HepG2 (cell line): ENCODE measurements around the gene HPS3. TPM values are rescaled to one million over a fixed set of nuclear protein-coding genes. Genes with fewer than 3 reads are reported as not detected.

Source experiments
- ATAC-seq: fragments of 200-7000 bp; cut with Tn5 transposase; 3 replicates; pipeline ENCODE4 v1.9.1; 2020; ENCODE audit warnings: mild to moderate bottlenecking, moderate library complexity
- BruUV-seq: library from RNA; stranded (reverse); fragments of 400-500 nt; replicated peaks from 2 replicates; lab custom pipeline; 2021; lab: Mats Ljungman, UMichigan
- CTCF ChIA-PET: fragments of 300-600 bp; formaldehyde crosslinking; extraction: SDS; loops from one replicate; lab custom pipeline; 2021; ENCODE audit warnings: low total read pairs, inconsistent platforms, low intra/inter-chr PET ratio; lab: Yijun Ruan, JAX
- POLR2A ChIA-PET: fragments of 350-600 bp; sonication (Branson Sonifier 250); formaldehyde crosslinking; loops from one replicate; lab custom pipeline; 2020; ENCODE audit warnings: antibody characterized with exemption, inconsistent platforms; lab: Yijun Ruan, JAX
- DNase-seq: peaks from one replicate; pipeline ENCODE4 v3.0.0-alpha.2; 2015; ENCODE audit warnings: low spot score
- FAIRE-seq: peaks from 3 replicates; lab custom pipeline; 2011; peaks lifted over from hg19 to GRCh38; lab: Jason Lieb, UNC
- H2AFZ ChIP-seq: one replicate; pipeline ENCODE4 v1.6.1; 2011; ENCODE audit warnings: low read length, inconsistent platforms
- H3K27ac ChIP-seq: fragments of 300-600 bp; 3 replicates; pipeline ENCODE4 v1.8.0; 2011; ENCODE audit warnings: mixed run types, mild to moderate bottlenecking, mixed read lengths, low read length, inconsistent platforms; ENCODE audit not compliant: insufficient read depth; ENCODE audit errors: extremely low read length
- H3K27me3 ChIP-seq, 2 experiments: fragments of 200-600 bp in 1 of 2; 2 replicates in 1 of 2; 3 replicates in 1 of 2; pipeline versions ENCODE4 v1.6.0 to v1.8.0; 2011; ENCODE audit warnings: low read length in 2 of 2, mild to moderate bottlenecking in 2 of 2, moderate library complexity in 2 of 2, inconsistent platforms in 1 of 2; ENCODE audit not compliant: insufficient read depth in 2 of 2, control insufficient read depth in 1 of 2
- H3K36me3 ChIP-seq, 2 experiments: fragments of 200-600 bp in 1 of 2; replicated peaks in 1 of 2; 2 replicates in 1 of 2; 3 replicates in 1 of 2; pipeline versions ENCODE4 v1.5.1 to v1.8.0; 2011; ENCODE audit warnings: low read length in 2 of 2, inconsistent platforms in 1 of 2; ENCODE audit not compliant: insufficient read depth in 2 of 2, control insufficient read depth in 1 of 2
- H3K4me1 ChIP-seq: 2 replicates; pipeline ENCODE4 v1.5.1; 2012; ENCODE audit warnings: low read length, inconsistent platforms; ENCODE audit not compliant: insufficient read depth
- H3K4me2 ChIP-seq: 2 replicates; pipeline ENCODE4 v1.6.0; 2011; ENCODE audit warnings: low read depth, low read length, inconsistent platforms
- H3K4me3 ChIP-seq, 3 experiments: fragments of 200-600 bp in 1 of 3; sonication (generic), shearing (Covaris generic) in 1 of 3; replicated peaks in 1 of 3; 2 replicates each; pipeline ENCODE4 v1.5.1; 2011 to 2016; ENCODE audit warnings: low read length in 3 of 3, inconsistent platforms in 2 of 3, low read depth in 2 of 3, mild to moderate bottlenecking in 2 of 3, control low read depth in 1 of 3, mixed read lengths in 1 of 3; ENCODE audit not compliant: insufficient read depth in 1 of 3
- H3K79me2 ChIP-seq: one replicate; pipeline ENCODE4 v1.6.1; 2011; ENCODE audit warnings: low read length, inconsistent platforms; ENCODE audit not compliant: insufficient read depth
- H3K9ac ChIP-seq: 2 replicates; pipeline ENCODE4 v1.6.0; 2011; ENCODE audit warnings: mild to moderate bottlenecking, low read depth, low read length, inconsistent platforms; ENCODE audit not compliant: insufficient read depth
- H3K9me3 ChIP-seq: 2 replicates; pipeline ENCODE4 v1.5.1; 2012; ENCODE audit warnings: mild to moderate bottlenecking, low read length
- H4K20me1 ChIP-seq: 2 replicates; pipeline ENCODE4 v1.6.0; 2011; ENCODE audit warnings: inconsistent platforms, mild to moderate bottlenecking, low read length, moderate library complexity; ENCODE audit not compliant: insufficient read depth
- CENPT ChIP-seq: sonication (generic); formaldehyde crosslinking; IDR thresholded peaks from 2 replicates; pipeline ENCODE4 v1.8.0; 2022; ENCODE audit warnings: low read depth, mild to moderate bottlenecking, moderate library complexity, missing genetic modification reagents
- CTCF ChIP-seq: sonication (generic); formaldehyde crosslinking; IDR thresholded peaks from 2 replicates; pipeline ENCODE4 v1.5.0; 2020; ENCODE audit warnings: mild to moderate bottlenecking, missing genetic modification reagents, moderate library complexity
- ELF3 ChIP-seq: IDR thresholded peaks from 2 replicates; pipeline ENCODE4 v1.6.1; 2016; ENCODE audit warnings: missing genetic modification reagents, missing compliant biosample characterization
- KLF6 ChIP-seq: IDR thresholded peaks from 2 replicates; pipeline ENCODE4 v1.8.0; 2016; ENCODE audit warnings: missing biosample characterization, missing genetic modification reagents
- KMT2A ChIP-seq: sonication (generic); formaldehyde crosslinking; IDR thresholded peaks from 2 replicates; pipeline ENCODE4 v1.4.0; 2020; ENCODE audit warnings: missing genetic modification reagents
- LRRFIP1 ChIP-seq: sonication (generic); formaldehyde crosslinking; conservative IDR thresholded peaks from 2 replicates; pipeline ENCODE4 v1.4.0; 2020; ENCODE audit warnings: missing genetic modification reagents
- MIER2 ChIP-seq: IDR thresholded peaks from 2 replicates; pipeline ENCODE4 v1.6.1; 2016; ENCODE audit warnings: missing biosample characterization, missing genetic modification reagents
- RFX5 ChIP-seq: IDR thresholded peaks from 2 replicates; pipeline ENCODE4 v1.6.1; 2011; ENCODE audit warnings: low read depth, low read length, improper control_type of control experiment
- SKIL ChIP-seq: sonication (generic); formaldehyde crosslinking; IDR thresholded peaks from 2 replicates; pipeline ENCODE4 v1.8.0; 2022; ENCODE audit warnings: missing genetic modification reagents, mild to moderate bottlenecking, moderate library complexity, borderline replicate concordance
- TBX3 ChIP-seq: fragments of 450-650 bp; IDR thresholded peaks from 2 replicates; pipeline ENCODE4 v1.6.1; 2017; ENCODE audit warnings: antibody characterized with exemption, mild to moderate bottlenecking, inconsistent platforms, borderline replicate concordance
- TGIF2 ChIP-seq: IDR thresholded peaks from 2 replicates; pipeline ENCODE4 v1.6.1; 2016; ENCODE audit warnings: control low read depth, missing compliant biosample characterization
- ZIK1 ChIP-seq: sonication (generic); formaldehyde crosslinking; IDR thresholded peaks from 2 replicates; pipeline ENCODE4 v1.5.0; 2020; ENCODE audit warnings: mild to moderate bottlenecking, low read depth, missing genetic modification reagents, borderline replicate concordance
- ZNF777 ChIP-seq: sonication (generic); formaldehyde crosslinking; IDR thresholded peaks from 2 replicates; pipeline ENCODE4 v1.4.0; 2020; ENCODE audit warnings: missing genetic modification reagents
- WGBS: methylation state at CpG from one replicate; pipeline ENCODE4 v1.1.6; 2017; ENCODE audit warnings: low lambda C conversion rate; 5-methylcytosine and 5-hydroxymethylcytosine counted together
- in situ Hi-C: cut with HindIII; loops from 2 replicates; pipeline ENCODE4 v1.10.0; 2017; ENCODE audit warnings: low pct_unique_long_range_greater_than_20kb; ENCODE audit not compliant: extremely low pct_ligation_motif_present
- intact Hi-C: fragments of 100-400 bp; cut with micrococcal nuclease; formaldehyde crosslinking; loops from one replicate; pipeline ENCODE4 v1.10.0; 2022; ENCODE audit not compliant: unreplicated experiment
- polyA plus RNA-seq, 8 experiments: library from polyadenylated mRNA; depleted of rRNA in 3 of 8; stranded (reverse) in 7 of 8; unstranded in 1 of 8; fragments of >200 nt; fragmentation: Illumina TruSeq in 4 of 8; extraction: Trizol in 4 of 8; gene quantifications; 2 replicates each; pipeline versions ENCODE4 v1.2.1 to v1.2.3, GENCODE V29; 2011 to 2016; ENCODE audit warnings: low read depth in 4 of 8, missing spikeins in 1 of 8, mixed read lengths in 1 of 8; ENCODE audit not compliant: insufficient read depth in 1 of 8
- total RNA-seq, 5 experiments: library from RNA; depleted of rRNA; stranded (reverse); fragments of >200 nt; fragmentation: Illumina TruSeq; extraction: Trizol; gene quantifications; 2 replicates each; pipeline ENCODE4 v1.2.3, GENCODE V29; 2016; ENCODE audit warnings: low read depth in 1 of 5
- TF ChIP-seq, protein P1 (sequence below), 2 experiments: fragments of 450-650 bp in 1 of 2; sonication (generic) in 1 of 2; formaldehyde crosslinking; IDR thresholded peaks; 2 replicates each; pipeline versions ENCODE4 v1.5.0 to v1.8.0; 2020 to 2022; ENCODE audit warnings: mild to moderate bottlenecking in 1 of 2, missing genetic modification reagents in 1 of 2
- TF ChIP-seq, protein P2 (sequence below): sonication (generic); formaldehyde crosslinking; conservative IDR thresholded peaks from 2 replicates; pipeline ENCODE4 v1.4.0; 2020; ENCODE audit warnings: missing genetic modification reagents

HPS3 gene
- total and polyA plus RNA-seq, 2 of the 13 experiments (the other 11 are each of a cell fraction or from before 2014, with no cell fraction given): 9.5 to 18.9 TPM

GRCh38 chr3:149086232-149086988 lies 43.0 kb upstream of the HPS3 start, which contains the start of gene HLTF:
TSS of gene HLTF (minus strand) at chr3:149086533. CDS start at chr3:149086336, 197 bp downstream.
- BruUV-seq: no TSS peak
- ChIA-PET POLR2A (interaction anchor here (0.9 kb wide), 1 partner anchor 44 kb away, joined by 3 read pairs; no protein-coding TSS in a partner anchor), CTCF (no interaction called here)
- Histone ChIP-seq H3K4me2 (peak within 1 kb of the TSS; percentile 93), H3K9ac (peak within 1 kb of the TSS; percentile 62), H3K4me3 (peak within 1 kb of the TSS; percentile 71 to 81 (median 81)), H3K9me3 (no peaks in the 10 kb centered on the region), H3K27me3 (no peaks in the 10 kb centered on the region; a peak in 2 of 5 replicates), H3K27ac (peak within 1 kb of the TSS; percentile 49), H4K20me1 (no peaks in the 10 kb centered on the region), H3K4me1 (peaks cover 20% of the 10 kb centered on the region), H3K36me3 (peaks cover 0 to 4% of the 10 kb centered on the region in 2 experiments; a peak in 1 of 5 replicates), H2AFZ (peak within 1 kb of the TSS; percentile 75), H3K79me2 (peaks cover 4% of the 10 kb centered on the region)
- intact Hi-C loops (loop anchor here (10.0 kb wide), 1 partner anchor 132 kb away; no protein-coding TSS in a partner anchor), in situ Hi-C loops (no loop called here)
- DNase-seq: peak; percentile 92
- 38% methylated on average over 26 of the region's 57 CpGs for WGBS
- peak; percentile 99 for ATAC-seq
- FAIRE-seq: no peak
- TF ChIP-seq LRRFIP1 (CRISPR knock-in tag): no peak
- no peak for TF ChIP-seq MIER2
- no peak; the same call in 1 of the 2 replicates for TF ChIP-seq ELF3 (CRISPR knock-in tag)
- no peak for TF ChIP-seq TBX3
- TF ChIP-seq CENPT: no peak
- TF ChIP-seq KLF6 (CRISPR knock-in tag): peak; percentile 89; the same call in 1 of the 2 replicates
- peak; percentile 84 for TF ChIP-seq ZNF777
- peak; percentile 66 for TF ChIP-seq KMT2A (CRISPR knock-in tag)
- TF ChIP-seq ZIK1 (CRISPR knock-in tag): no peak
- no peak for TF ChIP-seq SKIL (CRISPR knock-in tag)
- TF ChIP-seq, protein P1, sequence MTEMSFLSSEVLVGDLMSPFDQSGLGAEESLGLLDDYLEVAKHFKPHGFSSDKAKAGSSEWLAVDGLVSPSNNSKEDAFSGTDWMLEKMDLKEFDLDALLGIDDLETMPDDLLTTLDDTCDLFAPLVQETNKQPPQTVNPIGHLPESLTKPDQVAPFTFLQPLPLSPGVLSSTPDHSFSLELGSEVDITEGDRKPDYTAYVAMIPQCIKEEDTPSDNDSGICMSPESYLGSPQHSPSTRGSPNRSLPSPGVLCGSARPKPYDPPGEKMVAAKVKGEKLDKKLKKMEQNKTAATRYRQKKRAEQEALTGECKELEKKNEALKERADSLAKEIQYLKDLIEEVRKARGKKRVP (CRISPR knock-in tag; IDR thresholded peaks at IDR 0.05): peak in 1 of 2 experiments; percentile 54; a peak in 2 of 4 replicates
- TF ChIP-seq TGIF2 (CRISPR knock-in tag): peak; percentile 78
- no peak for TF ChIP-seq RFX5
- TF ChIP-seq, protein P2, sequence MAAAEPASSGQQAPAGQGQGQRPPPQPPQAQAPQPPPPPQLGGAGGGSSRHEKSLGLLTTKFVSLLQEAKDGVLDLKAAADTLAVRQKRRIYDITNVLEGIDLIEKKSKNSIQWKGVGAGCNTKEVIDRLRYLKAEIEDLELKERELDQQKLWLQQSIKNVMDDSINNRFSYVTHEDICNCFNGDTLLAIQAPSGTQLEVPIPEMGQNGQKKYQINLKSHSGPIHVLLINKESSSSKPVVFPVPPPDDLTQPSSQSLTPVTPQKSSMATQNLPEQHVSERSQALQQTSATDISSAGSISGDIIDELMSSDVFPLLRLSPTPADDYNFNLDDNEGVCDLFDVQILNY (CRISPR knock-in tag): 0 out of 2 replicates have a peak, but pooled peaks have one; percentile 76
- no peak for TF ChIP-seq CTCF (CRISPR knock-in tag)
